A673 (cell line): Measurements from ENCODE around the gene DHRS13. TPM values are rescaled to one million over a fixed set of nuclear protein-coding genes. Genes with fewer than 3 reads are reported as not detected.

Experiments used
- BruUV-seq: library from RNA; stranded (reverse); fragments of 400-500 nt; replicated peaks from 2 replicates; lab custom pipeline; 2021; lab: Mats Ljungman, UMichigan
- CTCF ChIA-PET: fragments of 300-600 bp; sonication (Branson Sonifier 250); formaldehyde crosslinking; loops from one replicate; lab custom pipeline; 2022; ENCODE audit warnings: antibody characterized with exemption; lab: Charles Lee
- POLR2A ChIA-PET: fragments of 300-600 bp; sonication (Branson Sonifier 250); formaldehyde crosslinking; loops from one replicate; lab custom pipeline; 2022; ENCODE audit warnings: antibody characterized with exemption; ENCODE audit not compliant: low non-redundant PET; lab: Charles Lee
- DNase-seq: peaks from one replicate; pipeline ENCODE4 v3.0.0-alpha.2; 2015; ENCODE audit warnings: low spot score
- H3K27ac ChIP-seq: fragments of 200-600 bp; sonication (generic); 2 replicates; pipeline ENCODE4 v1.5.1; 2016; ENCODE audit warnings: mixed run types, low read depth, mild to moderate bottlenecking, mixed read lengths, antibody characterized with exemption, low read length; ENCODE audit not compliant: poor library complexity, severe bottlenecking
- H3K27me3 ChIP-seq: fragments of 200-600 bp; sonication (generic); replicated peaks from 2 replicates; pipeline ENCODE4 v1.6.1; 2017; ENCODE audit warnings: mixed run types, low read depth, mild to moderate bottlenecking, mixed read lengths, antibody characterized with exemption, low read length; ENCODE audit not compliant: insufficient read depth, poor library complexity
- H3K36me3 ChIP-seq: fragments of 200-600 bp; sonication (generic); 2 replicates; pipeline ENCODE4 v1.6.1; 2016; ENCODE audit warnings: mixed run types, mild to moderate bottlenecking, mixed read lengths, antibody characterized with exemption, low read length; ENCODE audit not compliant: insufficient read depth, poor library complexity, severe bottlenecking
- H3K4me1 ChIP-seq: fragments of 200-600 bp; sonication (generic); 2 replicates; pipeline ENCODE4 v1.6.1; 2017; ENCODE audit warnings: mixed run types, mild to moderate bottlenecking, mixed read lengths, antibody characterized with exemption, low read length; ENCODE audit not compliant: insufficient read depth, poor library complexity, severe bottlenecking
- H3K4me3 ChIP-seq: fragments of 200-600 bp; sonication (generic); 2 replicates; pipeline ENCODE4 v1.5.1; 2016; ENCODE audit warnings: low read depth, mixed run types, mild to moderate bottlenecking, mixed read lengths, low read length; ENCODE audit not compliant: poor library complexity, severe bottlenecking
- H3K9me3 ChIP-seq: fragments of 200-600 bp; sonication (generic); 2 replicates; pipeline ENCODE4 v1.6.1; 2016; ENCODE audit warnings: mixed run types, low read depth, mild to moderate bottlenecking, mixed read lengths, antibody characterized with exemption, low read length; ENCODE audit not compliant: poor library complexity, severe bottlenecking
- CTCF ChIP-seq: fragments of 300-800, 200-600 bp; sonication (generic); conservative IDR thresholded peaks from 2 replicates; pipeline ENCODE4 v1.5.1; 2017; ENCODE audit warnings: low read depth, mild to moderate bottlenecking, antibody characterized with exemption, low read length, moderate library complexity, mixed read lengths
- EZH2 ChIP-seq: fragments of 200-600 bp; sonication (generic); IDR thresholded peaks from 2 replicates; pipeline ENCODE4 v1.6.1; 2017; ENCODE audit warnings: borderline replicate concordance, low read depth, mild to moderate bottlenecking, mixed read lengths, antibody characterized with exemption, low read length; ENCODE audit not compliant: poor library complexity, severe bottlenecking
- intact Hi-C: fragments of 100-400 bp; cut with micrococcal nuclease; formaldehyde crosslinking; loops from one replicate; pipeline ENCODE4 v1.10.0; 2022; ENCODE audit not compliant: unreplicated experiment
- total RNA-seq: library from RNA; stranded (reverse); gene quantifications from 2 replicates; pipeline ENCODE4 v1.2.3, GENCODE V29; 2021

The DHRS13 gene
- total RNA-seq, 1 experiment from 2014 or later, result 41.9 TPM

GRCh38 chr17:28926366-28926765, 23.5 kb upstream of the DHRS13 start:
- Histone ChIP-seq H3K4me3 (no peak overlapping the region), H3K27ac (peak overlapping the region; percentile 43), H3K27me3 (no peaks in the 10 kb centered on the region), H3K9me3 (no peaks in the 10 kb centered on the region), H3K36me3 (peaks cover 41% of the 10 kb centered on the region), H3K4me1 (peaks cover 8% of the 10 kb centered on the region)
- DNase-seq, result no peak
- ChIA-PET CTCF (no interaction called here), POLR2A (no interaction called here)
- no TSS peak for BruUV-seq
- intact Hi-C loops, result no loop called here
- TF ChIP-seq EZH2 (no peak), CTCF (no peak)

GRCh38 chr17:28925912-28926365, 23.1 kb upstream of the DHRS13 start:
- DNase-seq, result no peak
- TF ChIP-seq EZH2, result no peak
- TF ChIP-seq CTCF, result no peak
- H3K4me3 ChIP-seq, result no peak overlapping the region
- H3K27me3 ChIP-seq, result no peaks in the 10 kb centered on the region
- CTCF ChIA-PET, result no interaction called here
- BruUV-seq, result no TSS peak
- H3K36me3 ChIP-seq, result peaks cover 45% of the 10 kb centered on the region
- POLR2A ChIA-PET, result no interaction called here
- intact Hi-C loops, result no loop called here
- peak overlapping the region; percentile 43 for H3K27ac ChIP-seq
- no peaks in the 10 kb centered on the region for H3K9me3 ChIP-seq
- peaks cover 8% of the 10 kb centered on the region for H3K4me1 ChIP-seq

GRCh38 chr17:28920201-28920600, 17.3 kb upstream of the DHRS13 start:
- POLR2A ChIA-PET, result no interaction called here
- CTCF ChIA-PET, result no interaction called here
- peaks cover 90% of the 10 kb centered on the region for H3K36me3 ChIP-seq
- H3K4me1 ChIP-seq, result no peaks in the 10 kb centered on the region
- no peak for DNase-seq
- BruUV-seq, result no TSS peak
- no peaks in the 10 kb centered on the region for H3K27me3 ChIP-seq
- H3K27ac ChIP-seq, result no peak overlapping the region
- no peak overlapping the region for H3K4me3 ChIP-seq
- no peaks in the 10 kb centered on the region for H3K9me3 ChIP-seq
- intact Hi-C loops, result no loop called here
- no peak for TF ChIP-seq EZH2
- no peak for TF ChIP-seq CTCF
